HEK293T (cell line): Measurements from ENCODE around the gene PACS2.

Source experiments
- CTCF ChIA-PET: fragments of 350-600 bp; formaldehyde crosslinking; extraction: SDS; loops from one replicate; lab custom pipeline; 2021; ENCODE audit warnings: antibody characterized with exemption, inconsistent platforms; lab: Yijun Ruan, JAX
- POLR2A ChIA-PET: fragments of 350-600 bp; formaldehyde crosslinking; extraction: SDS; loops from one replicate; lab custom pipeline; 2020; ENCODE audit warnings: antibody characterized with exemption, inconsistent platforms; lab: Yijun Ruan, JAX
- DNase-seq: peaks from one replicate; pipeline ENCODE4 v3.0.0; 2012; ENCODE audit warnings: mixed read lengths; ENCODE audit errors: extremely low spot score
- ARNT ChIP-seq: fragments of 450-650 bp; IDR thresholded peaks from 2 replicates; pipeline ENCODE4 v1.6.1; 2017; ENCODE audit warnings: mild to moderate bottlenecking
- BHLHE40 ChIP-seq: fragments of 450-650 bp; IDR thresholded peaks from 2 replicates; pipeline ENCODE4 v1.6.1; 2016; ENCODE audit warnings: mild to moderate bottlenecking, moderate library complexity, borderline replicate concordance
- CTBP1 ChIP-seq: fragments of 450-650 bp; IDR thresholded peaks from 2 replicates; pipeline ENCODE4 v1.6.1; 2016; ENCODE audit warnings: borderline replicate concordance
- ELF4 ChIP-seq: fragments of 450-650 bp; IDR thresholded peaks from 2 replicates; pipeline ENCODE4 v1.6.1; 2017; ENCODE audit warnings: antibody characterized with exemption
- FOXA1 ChIP-seq: fragments of 450-650 bp; IDR thresholded peaks from 2 replicates; pipeline ENCODE4 v1.6.1; 2016; ENCODE audit warnings: mild to moderate bottlenecking
- FOXK2 ChIP-seq: fragments of 450-650 bp; IDR thresholded peaks from 2 replicates; pipeline ENCODE4 v1.6.1; 2016; ENCODE audit warnings: mild to moderate bottlenecking
- FOXM1 ChIP-seq: fragments of 450-650 bp; IDR thresholded peaks from 2 replicates; pipeline ENCODE4 v1.6.1; 2017; ENCODE audit warnings: mild to moderate bottlenecking, borderline replicate concordance
- HDGF ChIP-seq: fragments of 450-650 bp; IDR thresholded peaks from 2 replicates; pipeline ENCODE4 v1.6.1; 2017; ENCODE audit warnings: antibody characterized with exemption, borderline replicate concordance
- L3MBTL2 ChIP-seq: fragments of 450-650 bp; conservative IDR thresholded peaks from 2 replicates; pipeline ENCODE4 v1.6.1; 2016; ENCODE audit warnings: mild to moderate bottlenecking
- LEF1 ChIP-seq: fragments of 450-650 bp; IDR thresholded peaks from 2 replicates; pipeline ENCODE4 v1.6.1; 2017; ENCODE audit warnings: mild to moderate bottlenecking, borderline replicate concordance
- NFRKB ChIP-seq: fragments of 450-650 bp; IDR thresholded peaks from 2 replicates; pipeline ENCODE4 v1.6.1; 2016; ENCODE audit warnings: mild to moderate bottlenecking, moderate library complexity
- SP1 ChIP-seq: fragments of 450-650 bp; IDR thresholded peaks from 2 replicates; pipeline ENCODE4 v1.6.1; 2017
- SUZ12 ChIP-seq: fragments of 450-650 bp; IDR thresholded peaks from 2 replicates; pipeline ENCODE4 v1.6.1; 2016; ENCODE audit warnings: mild to moderate bottlenecking
- TARDBP ChIP-seq: fragments of 450-650 bp; IDR thresholded peaks from 2 replicates; pipeline ENCODE4 v1.6.1; 2016
- ZNF384 ChIP-seq: fragments of 450-650 bp; IDR thresholded peaks from 2 replicates; pipeline ENCODE4 v1.6.1; 2016
- TF ChIP-seq, protein P1 (sequence below): fragments of 450-650 bp; IDR thresholded peaks from 2 replicates; pipeline ENCODE4 v1.6.1; 2016

The PACS2 gene

GRCh38 chr14:105397350-105397931 lies 82.9 kb downstream of the PACS2 start:
- DNase-seq: no peak
- TF ChIP-seq ARNT (no peak), LEF1 (no peak), CTBP1 (no peak), FOXM1 (no peak), SUZ12 (no peak), ZNF384 (no peak), BHLHE40 (no peak), TARDBP (no peak), ELF4 (no peak), SP1 (no peak), FOXA1 (no peak), L3MBTL2 (no peak), NFRKB (no peak)
- TF ChIP-seq, protein P1, sequence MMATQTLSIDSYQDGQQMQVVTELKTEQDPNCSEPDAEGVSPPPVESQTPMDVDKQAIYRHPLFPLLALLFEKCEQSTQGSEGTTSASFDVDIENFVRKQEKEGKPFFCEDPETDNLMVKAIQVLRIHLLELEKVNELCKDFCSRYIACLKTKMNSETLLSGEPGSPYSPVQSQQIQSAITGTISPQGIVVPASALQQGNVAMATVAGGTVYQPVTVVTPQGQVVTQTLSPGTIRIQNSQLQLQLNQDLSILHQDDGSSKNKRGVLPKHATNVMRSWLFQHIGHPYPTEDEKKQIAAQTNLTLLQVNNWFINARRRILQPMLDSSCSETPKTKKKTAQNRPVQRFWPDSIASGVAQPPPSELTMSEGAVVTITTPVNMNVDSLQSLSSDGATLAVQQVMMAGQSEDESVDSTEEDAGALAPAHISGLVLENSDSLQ: no peak
- ChIA-PET CTCF (no interaction called here), POLR2A (interaction anchor here (0.7 to 1.4 kb wide), 7 partner anchors 8 to 215 kb away, joined by 3 to 7 read pairs (median 3); no protein-coding TSS in a partner anchor)

GRCh38 chr14:105398044-105398725 lies 83.6 kb downstream of the PACS2 start, which contains the start of gene TEX22:
TSS of gene TEX22 (plus strand) at chr14:105398538. CDS start at chr14:105399341, 803 bp downstream.
- POLR2A ChIA-PET: interaction anchor here (0.7 to 1.4 kb wide), 9 partner anchors 9 to 216 kb away, joined by 3 to 7 read pairs (median 3); no protein-coding TSS in a partner anchor
- peak; percentile 81 for DNase-seq
- CTCF ChIA-PET: no interaction called here
- no peak for TF ChIP-seq HDGF
- TF ChIP-seq CTBP1: no peak
- peak; percentile 44; the same call in 1 of the 2 replicates for TF ChIP-seq ELF4
- TF ChIP-seq LEF1: 0 out of 2 replicates have a peak, but pooled peaks have one; percentile 68

GRCh38 chr14:105398726-105399465 lies 84.3 kb downstream of the PACS2 start:
- POLR2A ChIA-PET: interaction anchor here (0.8 to 1.2 kb wide), 5 partner anchors 9 to 28 kb away, joined by 3 to 5 read pairs (median 3); no protein-coding TSS in a partner anchor
- CTCF ChIA-PET: no interaction called here

GRCh38 chr14:105399466-105399775 lies 84.9 kb downstream of the PACS2 start:
- ChIA-PET CTCF (no interaction called here), POLR2A (interaction anchor here (0.8 to 1.2 kb wide), 4 partner anchors 10 to 16 kb away, joined by 3 to 5 read pairs (median 4); no protein-coding TSS in a partner anchor)
- no peak for DNase-seq
- no peak for TF ChIP-seq SP1

More at GRCh38 chr14:105398726-105399465, 84.3 kb downstream of the PACS2 start:
- peak; percentile 59 for DNase-seq
- TF ChIP-seq L3MBTL2 (peak; percentile 85), HDGF (no peak)

DNA sequence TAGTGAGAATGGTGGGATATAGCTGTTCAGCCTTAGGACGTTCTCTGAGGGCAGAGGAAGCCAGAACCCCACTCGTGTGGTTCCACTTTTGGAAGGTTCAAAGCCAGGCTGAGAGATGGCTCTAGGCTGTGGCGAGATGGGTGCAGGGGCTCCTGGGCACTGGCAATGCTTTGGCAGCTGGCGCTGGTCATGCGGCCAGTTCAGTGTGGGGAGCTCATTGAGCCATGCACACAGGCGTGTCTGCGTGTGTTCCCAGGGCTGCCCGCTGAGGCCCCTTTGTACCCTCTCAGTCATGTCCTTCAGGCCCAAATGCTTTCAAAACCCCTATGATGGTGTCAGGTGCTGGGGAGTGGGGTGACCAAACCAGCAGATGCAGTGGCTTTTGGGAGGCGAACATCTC lies 85.5 kb downstream of the PACS2 start:
- CTCF ChIA-PET: no interaction called here
- TF ChIP-seq ARNT (no peak), FOXK2 (no peak), SP1 (no peak), TARDBP (no peak), SUZ12 (no peak), FOXA1 (no peak), FOXM1 (no peak), BHLHE40 (no peak), CTBP1 (no peak), ELF4 (no peak), L3MBTL2 (no peak), NFRKB (no peak), LEF1 (no peak), ZNF384 (no peak), HDGF (no peak)
- TF ChIP-seq, protein P1: no peak
- POLR2A ChIA-PET: interaction anchor here (1.2 kb wide), 1 partner anchor 10 kb away, joined by 3 read pairs; no protein-coding TSS in a partner anchor
- DNase-seq: no peak

DNA sequence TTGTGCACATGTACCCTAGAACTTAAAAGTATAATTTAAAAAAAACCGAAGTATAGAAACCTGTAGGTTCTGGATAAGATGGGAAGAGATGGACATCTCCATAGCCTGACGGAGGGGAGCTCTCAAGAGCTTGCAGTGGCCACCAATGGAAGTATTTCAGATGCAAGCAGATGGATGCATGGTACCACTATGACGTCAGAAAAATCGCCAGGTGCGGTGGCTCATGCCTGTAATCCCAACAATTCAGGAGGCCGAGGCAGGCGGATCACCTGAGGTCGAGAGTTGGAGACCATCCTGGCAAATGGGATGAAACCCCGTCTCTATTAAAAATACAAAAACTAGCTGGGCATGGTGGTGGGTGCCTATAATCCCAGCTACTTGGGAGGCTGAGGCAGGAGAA lies 87.2 kb downstream of the PACS2 start:
- POLR2A ChIA-PET: no interaction called here
- TF ChIP-seq L3MBTL2: peak; percentile 50
- no peak for TF ChIP-seq ELF4
- CTCF ChIA-PET: no interaction called here
- DNase-seq: no peak

- TF ChIP-seq FOXK2: no peak
- TF ChIP-seq BHLHE40: no peak
- TF ChIP-seq FOXA1: no peak
- no peak for TF ChIP-seq ELF4
- TF ChIP-seq L3MBTL2: no peak
- no peak for TF ChIP-seq HDGF
- TF ChIP-seq FOXM1: no peak
- TF ChIP-seq ZNF384: no peak
- TF ChIP-seq CTBP1: no peak
- no peak for TF ChIP-seq SUZ12
- TF ChIP-seq ARNT: no peak
- TF ChIP-seq LEF1: no peak
- TF ChIP-seq TARDBP: no peak
- TF ChIP-seq SP1: no peak
- TF ChIP-seq NFRKB: no peak
- TF ChIP-seq, protein P1: no peak
- CTCF ChIA-PET: no interaction called here
- POLR2A ChIA-PET: interaction anchor here (1.7 kb wide), 1 partner anchor 9 kb away, joined by 6 read pairs; no protein-coding TSS in a partner anchor
- DNase-seq: no peak
Observed at GRCh38 chr14:105408592-105408991, 94.0 kb downstream of the PACS2 start.
